ENCODE data around the gene MXD1. TPM values are rescaled to one million over a fixed set of nuclear protein-coding genes. Genes with fewer than 3 reads are reported as not detected.

Gene MXD1, protein sequence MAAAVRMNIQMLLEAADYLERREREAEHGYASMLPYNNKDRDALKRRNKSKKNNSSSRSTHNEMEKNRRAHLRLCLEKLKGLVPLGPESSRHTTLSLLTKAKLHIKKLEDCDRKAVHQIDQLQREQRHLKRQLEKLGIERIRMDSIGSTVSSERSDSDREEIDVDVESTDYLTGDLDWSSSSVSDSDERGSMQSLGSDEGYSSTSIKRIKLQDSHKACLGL
- 7.7 and 9.3 TPM in 2 replicates for total RNA-seq

DNA sequence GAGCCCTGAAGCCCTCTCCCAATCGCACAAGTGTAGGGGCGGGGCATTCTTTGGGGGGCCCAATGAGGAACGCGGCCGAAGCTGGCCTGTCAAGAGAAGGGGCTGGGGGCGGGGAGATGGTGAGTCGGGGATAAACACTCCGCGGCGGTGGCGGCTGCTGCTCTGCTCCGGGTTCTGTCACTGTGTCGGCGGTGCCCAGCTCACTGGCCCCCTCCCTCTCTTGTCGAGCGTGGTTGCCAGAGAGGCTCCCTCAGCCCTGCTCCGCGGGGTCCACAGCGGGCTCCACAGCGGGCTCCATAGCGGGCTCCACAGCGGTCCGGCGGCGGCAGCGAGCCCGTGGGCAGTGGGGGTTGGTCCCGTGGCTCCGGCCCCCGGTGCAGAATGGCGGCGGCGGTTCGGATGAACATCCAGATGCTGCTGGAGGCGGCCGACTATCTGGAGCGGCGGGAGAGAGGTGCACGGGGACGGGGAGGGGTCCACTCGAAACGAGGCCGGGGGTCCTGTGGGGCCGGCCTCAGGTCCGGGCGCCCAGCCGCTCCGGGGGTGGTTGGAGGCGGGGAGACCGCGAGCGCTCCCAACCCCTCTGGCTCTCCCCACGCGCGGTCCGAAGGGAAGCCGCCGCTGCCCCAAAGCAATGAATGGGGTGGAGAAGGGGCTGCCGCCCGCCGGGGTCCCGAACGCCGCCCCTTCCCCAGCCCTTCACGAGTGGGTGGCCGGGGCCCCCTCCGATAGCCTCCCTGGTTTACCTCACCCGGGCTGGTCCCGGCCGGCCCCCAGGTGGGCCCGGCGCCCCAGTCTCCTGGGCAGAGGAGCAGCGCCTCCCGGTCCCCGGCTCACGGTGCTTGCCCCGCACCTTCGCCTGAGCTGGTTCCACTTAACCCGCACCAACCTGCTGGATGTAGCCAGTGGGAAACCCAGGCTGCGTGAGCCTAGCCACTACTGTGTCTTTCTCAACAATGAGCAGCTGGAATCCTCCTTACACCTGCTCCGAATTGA lies at the start of gene MXD1:
Gene MXD1 (plus strand): TSS at position 160 of the 996 bp plus-strand sequence. CDS start 222 bp downstream, at position 382.

DNA sequence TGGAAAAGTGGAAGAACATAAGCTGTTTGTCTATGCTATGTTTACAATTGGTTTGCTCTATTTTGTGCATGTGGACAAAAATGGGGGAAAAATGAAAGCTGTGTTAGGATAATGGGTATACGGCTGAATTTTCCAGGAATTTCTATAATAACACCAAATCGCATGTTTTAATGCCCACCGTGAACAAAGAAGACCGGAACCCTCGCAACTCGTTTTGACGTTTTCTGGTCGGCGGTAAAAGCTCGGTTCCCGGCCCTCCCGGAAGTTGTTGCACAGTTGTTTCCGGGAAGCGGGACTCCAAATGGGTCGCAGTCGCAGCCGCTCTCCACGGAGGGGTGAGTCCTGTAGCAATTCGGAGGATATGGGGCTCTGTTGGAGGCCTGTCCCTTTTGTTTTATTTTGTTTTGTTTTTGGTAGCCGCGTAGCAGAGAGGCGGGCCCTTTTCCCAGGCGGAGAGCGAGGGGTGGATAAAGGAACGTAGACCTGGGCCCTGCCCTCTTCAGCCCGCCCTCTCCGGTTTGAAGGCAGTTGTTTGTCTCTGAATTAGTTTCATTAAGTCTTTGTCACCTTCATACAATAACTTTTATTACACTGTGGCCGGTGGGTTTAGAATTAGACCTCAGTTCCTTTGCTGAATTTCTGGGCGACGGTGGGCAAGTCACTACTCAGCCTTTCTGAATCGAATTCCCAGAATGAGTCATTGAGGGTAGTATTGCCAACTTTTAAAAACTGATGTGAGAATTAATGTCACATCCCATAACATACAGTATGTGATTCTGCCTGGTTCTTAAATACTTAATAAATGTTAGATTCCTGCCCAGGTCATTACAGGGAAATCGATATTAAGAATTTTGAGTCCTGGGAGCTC lies 21.0 kb upstream of the MXD1 start, which contains the start of gene SNRNP27:
Gene SNRNP27 (plus strand): TSS at position 273 of the 868 bp plus-strand sequence. CDS start 29 bp downstream, at position 302.

DNA sequence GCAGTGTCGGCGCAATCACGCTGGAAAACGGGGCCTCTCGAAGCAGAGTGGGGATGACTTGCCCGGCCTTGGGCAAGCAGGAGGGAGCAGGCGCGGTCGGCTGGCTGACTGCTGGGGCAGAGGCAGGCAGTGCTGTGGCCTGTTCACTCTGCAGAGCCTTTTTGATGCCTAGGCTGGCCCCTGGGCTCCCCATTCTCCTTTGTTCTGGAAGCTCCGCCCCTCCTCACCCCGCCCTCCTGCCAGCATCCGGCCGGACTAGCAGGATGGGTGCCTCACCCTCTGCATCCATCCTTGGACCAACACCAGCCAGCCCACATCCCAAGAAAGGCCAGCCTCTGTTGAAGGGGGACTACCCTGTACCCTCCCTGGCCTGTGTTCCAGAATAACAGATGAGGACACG lies 46.6 kb downstream of the MXD1 start, which contains the start of gene ASPRV1:
Gene ASPRV1 (minus strand): TSS at position 136 of the 400 bp plus-strand sequence. CDS start 195 bp downstream, outside the sequence.

Small RNAs within 50 kb of the gene (small RNA-seq; reads per million reads assigned to genes)
- gene RPL23AP92 = not detected

Other genes starting within 250 kb of the MXD1 start
- gene ANXA4, start 173.0 kb upstream of the MXD1 start, total RNA-seq = 49.2 and 53.6 TPM in 2 replicates
- 10.8 and 11.5 TPM in 2 replicates for gene GMCL1, start 85.4 kb upstream of the MXD1 start, total RNA-seq
- 47.7 and 55.1 TPM in 2 replicates for gene SNRNP27, start 21.2 kb upstream of the MXD1 start, total RNA-seq
- gene ASPRV1, start 46.5 kb downstream of the MXD1 start, total RNA-seq = 0.54 and 0.78 TPM in 2 replicates
- gene PCBP1, start 172.4 kb downstream of the MXD1 start, total RNA-seq = 48.6 and 61.2 TPM in 2 replicates

Data from articular chondrocyte of knee joint (primary cell).